NT2/D1 (cell line): ENCODE data around the gene CSF1R.
"Not testable (repeated sequence)": the region's sequence is repeated elsewhere in the genome, so short reads cannot be mapped to it uniquely, and the experiment has no call there.

ENCODE experiments used
- DNase-seq: peaks from one replicate; pipeline ENCODE4 v3.0.0-alpha.2; 2011; ENCODE audit warnings: low read depth, low spot score
- H3K27me3 ChIP-seq: 2 replicates; pipeline ENCODE4 v1.6.0; 2011; ENCODE audit warnings: mild to moderate bottlenecking; ENCODE audit not compliant: insufficient read length, insufficient read depth
- H3K36me3 ChIP-seq: 2 replicates; pipeline ENCODE4 v1.6.1; 2011; ENCODE audit warnings: mild to moderate bottlenecking, low read length, mixed read lengths; ENCODE audit not compliant: insufficient read depth, insufficient read length
- H3K4me1 ChIP-seq: 2 replicates; pipeline ENCODE4 v1.5.1; 2011; ENCODE audit not compliant: insufficient read depth, insufficient read length
- H3K4me3 ChIP-seq: 2 replicates; pipeline ENCODE4 v1.5.1; 2011; ENCODE audit warnings: low read depth; ENCODE audit not compliant: insufficient read length
- H3K9ac ChIP-seq: 2 replicates; pipeline ENCODE4 v1.6.0; 2011; ENCODE audit warnings: low read depth; ENCODE audit not compliant: insufficient read length
- H3K9me3 ChIP-seq: 2 replicates; pipeline ENCODE4 v1.5.1; 2011; ENCODE audit warnings: mild to moderate bottlenecking, low read length; ENCODE audit not compliant: insufficient read depth
- SUZ12 ChIP-seq: IDR thresholded peaks from 2 replicates; pipeline ENCODE4 v1.6.1; 2011; ENCODE audit not compliant: insufficient read length, insufficient read depth; ENCODE audit errors: extremely low read depth
- YY1 ChIP-seq: IDR thresholded peaks from 2 replicates; pipeline ENCODE4 v1.6.1; 2011; ENCODE audit not compliant: insufficient read length, insufficient read depth
- ZNF274 ChIP-seq: IDR thresholded peaks from 2 replicates; pipeline ENCODE4 v1.6.1; 2011; ENCODE audit warnings: mild to moderate bottlenecking, low read depth, low read length

CSF1R gene

DNA sequence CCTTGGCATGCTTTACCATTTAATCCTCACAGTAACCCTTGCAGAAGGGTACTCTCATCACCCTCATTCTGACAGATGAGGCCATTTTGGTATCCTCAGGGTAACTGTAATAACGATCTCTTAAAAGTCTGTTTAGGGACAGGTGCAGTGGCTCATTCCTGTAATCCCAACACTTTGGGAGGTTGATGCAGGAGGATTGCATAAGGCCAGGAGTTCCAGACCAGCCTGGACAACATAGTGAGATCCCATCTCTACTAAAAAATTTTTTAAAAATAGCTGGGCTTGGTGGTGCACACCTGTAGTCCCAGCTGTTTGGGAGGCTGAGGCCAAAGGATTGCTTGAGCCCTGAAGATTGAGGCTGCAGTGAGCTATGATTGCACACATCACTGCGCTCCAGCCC is 31.8 kb downstream of the CSF1R start:
- Histone ChIP-seq H3K9me3 (no peaks in the 10 kb centered on the region), H3K27me3 (no peaks in the 10 kb centered on the region), H3K4me3 (no peak overlapping the region), H3K4me1 (no peaks in the 10 kb centered on the region), H3K36me3 (peaks cover 67% of the 10 kb centered on the region), H3K9ac (no peak overlapping the region)
- no peak for DNase-seq
- no peak for TF ChIP-seq ZNF274
- TF ChIP-seq YY1, result no peak
- no peak for TF ChIP-seq SUZ12

DNA sequence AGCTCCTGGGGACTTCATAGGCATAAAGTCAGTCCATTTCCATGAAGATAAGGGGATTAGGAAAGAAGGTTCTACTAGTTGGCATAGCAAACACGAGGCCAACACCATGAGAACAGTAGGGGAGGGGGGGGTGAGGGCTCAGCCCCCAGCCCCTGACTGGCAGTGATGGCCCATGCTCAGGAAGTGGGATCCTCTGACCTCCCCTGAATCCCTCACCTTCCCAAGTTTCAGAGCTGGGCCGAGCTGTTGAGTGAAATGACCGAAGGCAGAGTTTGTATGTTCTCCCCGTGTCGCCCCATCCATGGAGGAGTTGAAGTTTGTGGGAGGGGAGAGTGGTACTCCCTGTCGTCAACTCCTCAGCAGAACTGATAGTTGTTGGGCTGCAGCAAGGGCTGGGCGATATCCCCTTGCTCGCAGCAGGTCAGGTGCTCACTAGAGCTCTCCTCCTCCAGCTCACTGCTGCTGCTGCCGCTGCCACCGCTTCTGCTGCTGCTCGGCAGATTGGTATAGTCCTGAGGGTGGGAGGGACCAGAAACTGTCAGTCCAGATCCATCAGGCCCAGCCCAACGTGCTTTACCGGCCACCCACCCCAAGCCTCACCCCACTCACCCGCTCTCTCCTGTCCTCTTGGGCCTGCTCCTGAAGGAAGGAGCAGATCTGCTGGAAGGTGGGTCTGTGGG is 32.5 kb downstream of the CSF1R start:
- Histone ChIP-seq H3K4me1 (no peaks in the 10 kb centered on the region), H3K4me3 (no peak overlapping the region), H3K9me3 (no peaks in the 10 kb centered on the region), H3K27me3 (no peaks in the 10 kb centered on the region), H3K9ac (no peak overlapping the region), H3K36me3 (peaks cover 74% of the 10 kb centered on the region)
- DNase-seq, result no peak
- no peak for TF ChIP-seq YY1
- no peak for TF ChIP-seq ZNF274
- TF ChIP-seq SUZ12, result no peak

GRCh38 chr5:150052956-150053712 is 33.2 kb downstream of the CSF1R start:
- no peak for DNase-seq
- Histone ChIP-seq H3K9me3 (no peaks in the 10 kb centered on the region), H3K4me3 (no peak overlapping the region), H3K36me3 (peaks cover 81% of the 10 kb centered on the region), H3K9ac (no peak overlapping the region), H3K4me1 (no peaks in the 10 kb centered on the region), H3K27me3 (no peaks in the 10 kb centered on the region)
- TF ChIP-seq SUZ12, result no peak

GRCh38 chr5:150052226-150052955 is 34.0 kb downstream of the CSF1R start:
- Histone ChIP-seq H3K27me3 (no peaks in the 10 kb centered on the region), H3K9ac (no peak overlapping the region), H3K9me3 (no peaks in the 10 kb centered on the region), H3K4me3 (no peak overlapping the region), H3K4me1 (no peaks in the 10 kb centered on the region), H3K36me3 (peaks cover 88% of the 10 kb centered on the region)
- no peak for TF ChIP-seq ZNF274
- TF ChIP-seq YY1, result no peak
- TF ChIP-seq SUZ12, result no peak
- DNase-seq, result no peak

DNA sequence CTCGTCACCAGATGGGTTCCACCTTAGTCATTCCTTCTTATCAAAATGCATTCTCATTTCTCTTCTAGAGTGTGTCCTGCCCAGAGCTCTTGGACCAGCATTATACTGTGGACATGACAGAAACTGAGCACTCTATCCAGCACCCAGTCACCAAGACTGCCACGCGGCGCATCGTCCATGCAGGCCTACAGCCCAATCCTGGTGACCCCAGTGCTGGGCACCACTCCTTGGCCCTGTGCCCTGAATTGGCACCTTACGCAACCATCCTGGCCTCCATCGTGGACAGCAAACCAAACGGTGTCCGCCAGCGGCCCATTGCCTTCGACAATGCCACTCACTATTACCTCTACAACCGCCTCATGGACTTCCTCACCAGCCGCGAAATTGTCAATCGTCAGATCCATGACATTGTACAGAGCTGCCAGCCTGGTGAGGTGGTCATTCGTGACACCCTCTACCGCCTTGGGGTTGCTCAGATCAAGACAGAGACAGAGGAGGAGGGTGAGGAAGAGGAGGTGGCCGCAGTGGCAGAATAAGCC is 34.6 kb downstream of the CSF1R start:
- H3K4me1 ChIP-seq, result no peaks in the 10 kb centered on the region
- H3K36me3 ChIP-seq, result peaks cover 95% of the 10 kb centered on the region
- no peak for DNase-seq
- TF ChIP-seq ZNF274 (no peak), SUZ12 (no peak), YY1 (no peak)
- H3K9ac ChIP-seq, result no peak overlapping the region
- H3K4me3 ChIP-seq, result no peak overlapping the region
- H3K27me3 ChIP-seq, result no peaks in the 10 kb centered on the region
- no peaks in the 10 kb centered on the region for H3K9me3 ChIP-seq

GRCh38 chr5:150050172-150050811 is 36.1 kb downstream of the CSF1R start:
- not testable (repeated sequence) for DNase-seq, H3K9me3 ChIP-seq, H3K4me3 ChIP-seq, H3K9ac ChIP-seq, H3K27me3 ChIP-seq, H3K4me1 ChIP-seq
- peaks cover 95% of the 10 kb centered on the region for H3K36me3 ChIP-seq

DNA sequence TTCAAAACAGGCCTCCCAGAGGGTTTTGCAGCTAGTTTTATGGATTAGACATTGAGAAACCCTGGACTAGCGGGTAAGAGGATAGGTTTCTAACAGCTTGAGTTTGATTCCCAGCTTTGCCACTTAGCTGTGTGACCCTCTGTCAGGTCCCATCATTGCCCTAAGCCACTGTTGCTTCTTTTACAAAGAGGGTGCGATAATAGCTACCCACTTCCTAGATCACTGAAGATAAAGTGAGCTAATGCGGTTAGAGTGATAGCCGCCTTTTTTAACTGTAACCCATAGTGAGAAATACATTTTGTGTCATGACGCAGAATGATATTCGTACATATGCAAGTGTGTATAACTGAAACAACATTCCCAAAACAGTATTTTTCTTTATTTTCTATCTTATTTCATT is 40.3 kb downstream of the CSF1R start:
- Histone ChIP-seq H3K36me3 (peaks cover 90% of the 10 kb centered on the region), H3K27me3 (no peaks in the 10 kb centered on the region), H3K4me1 (peaks cover 2% of the 10 kb centered on the region), H3K4me3 (no peak overlapping the region), H3K9ac (no peak overlapping the region), H3K9me3 (no peaks in the 10 kb centered on the region)
- TF ChIP-seq YY1, result no peak
- TF ChIP-seq ZNF274, result no peak
- TF ChIP-seq SUZ12, result no peak
- no peak for DNase-seq
